Type B pancreatic cell (in vitro differentiated cells): Measurements from ENCODE around the gene ATP6V0E1. TPM values are rescaled to one million over a fixed set of nuclear protein-coding genes. Genes with fewer than 3 reads are reported as not detected.

Experiments used
- DNase-seq: peaks from one replicate; pipeline ENCODE4 v3.0.0; 2021; ENCODE audit warnings: mixed read lengths; ENCODE audit not compliant: unreplicated experiment; ENCODE audit errors: extremely low spot score
- H3K27ac Mint-ChIP-seq: 2 replicates; pipeline ENCODE4 v1.8.0; 2021; ENCODE audit warnings: mild to moderate bottlenecking, mixed read lengths
- H3K27me3 Mint-ChIP-seq: 2 replicates; pipeline ENCODE4 v1.8.0; 2021; ENCODE audit warnings: mixed read lengths
- H3K36me3 Mint-ChIP-seq: 2 replicates; pipeline ENCODE4 v1.8.0; 2021; ENCODE audit warnings: mixed read lengths
- H3K4me1 Mint-ChIP-seq: one replicate; pipeline ENCODE4 v1.8.0; 2021; ENCODE audit warnings: mixed read lengths; ENCODE audit not compliant: unreplicated experiment
- H3K4me3 Mint-ChIP-seq: 2 replicates; pipeline ENCODE4 v1.8.0; 2021; ENCODE audit warnings: mild to moderate bottlenecking, mixed read lengths
- H3K9me3 Mint-ChIP-seq: 2 replicates; pipeline ENCODE4 v1.8.0; 2021; ENCODE audit warnings: mixed read lengths
- long read RNA-seq: library from polyadenylated mRNA; unstranded; transcript quantifications from one replicate; pipeline ENCODE4 v2.0.0, GENCODE V29; 2020
- total RNA-seq: library from RNA; stranded (reverse); gene quantifications from 2 replicates; pipeline ENCODE4 v1.2.1, GENCODE V29; 2021; ENCODE audit warnings: low replicate concordance
- TF ChIP-seq, protein P1 (sequence below): fragments of 200-600 bp; sonication (generic); conservative IDR thresholded peaks from 2 replicates; pipeline ENCODE4 v1.5.0; 2021; ENCODE audit warnings: antibody characterized with exemption, mild to moderate bottlenecking

The ATP6V0E1 gene
- total RNA-seq, result 141 and 227 TPM in 2 replicates
- long read RNA-seq, transcript ATP6V0E1-203 (4 exons, 1,433 nt), result major isoform, 213 of 226 reads
- long read RNA-seq, partial matches to known transcripts, result 1 of 226 reads
- long read RNA-seq, other reads (novel, unspliced or antisense), result 12 of 226 reads

DNA sequence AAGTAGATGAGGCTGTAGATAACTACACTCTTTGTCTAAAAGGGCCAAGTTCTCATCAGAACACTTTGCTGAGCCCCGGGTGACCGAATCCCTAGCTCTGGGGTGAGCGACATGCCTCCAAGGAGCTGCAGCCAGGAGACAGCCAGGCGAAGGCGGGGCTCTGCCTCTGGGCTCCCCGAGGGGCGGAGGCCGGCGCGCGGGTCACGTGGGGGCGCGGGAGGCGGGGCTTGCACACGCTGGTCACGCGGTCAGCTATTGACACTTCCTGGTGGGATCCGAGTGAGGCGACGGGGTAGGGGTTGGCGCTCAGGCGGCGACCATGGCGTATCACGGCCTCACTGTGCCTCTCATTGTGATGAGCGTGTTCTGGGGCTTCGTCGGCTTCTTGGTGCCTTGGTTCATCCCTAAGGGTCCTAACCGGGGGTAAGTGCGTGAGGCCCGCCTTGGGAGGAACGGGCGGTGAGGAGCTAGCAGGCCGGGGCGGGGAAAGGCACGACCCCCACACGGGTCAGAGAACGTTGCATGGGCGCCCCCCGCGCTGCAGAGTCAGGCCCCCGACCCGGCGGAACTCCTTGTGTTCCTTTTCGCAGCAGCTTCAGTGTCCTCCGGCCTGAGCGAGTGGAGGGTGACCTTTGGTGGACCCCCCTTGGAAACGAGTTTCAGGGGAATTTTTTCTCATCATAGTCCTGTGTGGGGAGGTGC, at the start of gene ATP6V0E1:
Gene ATP6V0E1 (plus strand): TSS at position 230 of the 702 bp plus-strand sequence. CDS start 90 bp downstream, at position 320.
- peaks cover 13% of the 10 kb centered on the region for H3K36me3 Mint-ChIP-seq
- H3K9me3 Mint-ChIP-seq, result no peaks in the 10 kb centered on the region
- H3K4me3 Mint-ChIP-seq, result peak within 1 kb of the TSS; percentile 98
- H3K4me1 Mint-ChIP-seq, result peaks cover 10% of the 10 kb centered on the region
- TF ChIP-seq, protein P1, sequence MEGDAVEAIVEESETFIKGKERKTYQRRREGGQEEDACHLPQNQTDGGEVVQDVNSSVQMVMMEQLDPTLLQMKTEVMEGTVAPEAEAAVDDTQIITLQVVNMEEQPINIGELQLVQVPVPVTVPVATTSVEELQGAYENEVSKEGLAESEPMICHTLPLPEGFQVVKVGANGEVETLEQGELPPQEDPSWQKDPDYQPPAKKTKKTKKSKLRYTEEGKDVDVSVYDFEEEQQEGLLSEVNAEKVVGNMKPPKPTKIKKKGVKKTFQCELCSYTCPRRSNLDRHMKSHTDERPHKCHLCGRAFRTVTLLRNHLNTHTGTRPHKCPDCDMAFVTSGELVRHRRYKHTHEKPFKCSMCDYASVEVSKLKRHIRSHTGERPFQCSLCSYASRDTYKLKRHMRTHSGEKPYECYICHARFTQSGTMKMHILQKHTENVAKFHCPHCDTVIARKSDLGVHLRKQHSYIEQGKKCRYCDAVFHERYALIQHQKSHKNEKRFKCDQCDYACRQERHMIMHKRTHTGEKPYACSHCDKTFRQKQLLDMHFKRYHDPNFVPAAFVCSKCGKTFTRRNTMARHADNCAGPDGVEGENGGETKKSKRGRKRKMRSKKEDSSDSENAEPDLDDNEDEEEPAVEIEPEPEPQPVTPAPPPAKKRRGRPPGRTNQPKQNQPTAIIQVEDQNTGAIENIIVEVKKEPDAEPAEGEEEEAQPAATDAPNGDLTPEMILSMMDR, result no peak
- peak within 1 kb of the TSS; percentile 99 for H3K27ac Mint-ChIP-seq
- peaks cover 3% of the 10 kb centered on the region for H3K27me3 Mint-ChIP-seq
- peak; percentile 97 for DNase-seq

DNA sequence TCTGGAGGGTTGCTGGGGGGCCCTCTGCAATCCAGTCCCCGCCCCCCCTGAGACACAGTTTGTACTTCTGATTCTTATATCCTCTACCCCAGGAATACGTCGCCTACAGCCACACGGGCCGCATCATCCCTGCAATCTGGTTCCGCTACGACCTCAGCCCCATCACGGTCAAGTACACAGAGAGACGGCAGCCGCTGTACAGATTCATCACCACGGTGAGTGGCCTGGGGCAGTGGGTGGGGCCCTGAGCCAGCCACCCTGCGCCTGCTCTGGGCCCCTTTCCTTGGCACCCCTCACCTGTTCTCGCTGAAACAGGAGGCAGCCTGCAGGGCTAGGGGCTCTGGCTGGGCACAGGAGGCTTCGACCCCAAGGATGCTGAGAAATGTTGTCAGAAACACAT, 48.5 kb upstream of the ATP6V0E1 start:
- DNase-seq, result no peak
- Mint-ChIP-seq H3K36me3 (peaks cover 18% of the 10 kb centered on the region), H3K27me3 (no peaks in the 10 kb centered on the region), H3K9me3 (no peaks in the 10 kb centered on the region), H3K27ac (no peak overlapping the region), H3K4me3 (no peak overlapping the region), H3K4me1 (peaks cover 18% of the 10 kb centered on the region)
- TF ChIP-seq, protein P1, result no peak

DNA sequence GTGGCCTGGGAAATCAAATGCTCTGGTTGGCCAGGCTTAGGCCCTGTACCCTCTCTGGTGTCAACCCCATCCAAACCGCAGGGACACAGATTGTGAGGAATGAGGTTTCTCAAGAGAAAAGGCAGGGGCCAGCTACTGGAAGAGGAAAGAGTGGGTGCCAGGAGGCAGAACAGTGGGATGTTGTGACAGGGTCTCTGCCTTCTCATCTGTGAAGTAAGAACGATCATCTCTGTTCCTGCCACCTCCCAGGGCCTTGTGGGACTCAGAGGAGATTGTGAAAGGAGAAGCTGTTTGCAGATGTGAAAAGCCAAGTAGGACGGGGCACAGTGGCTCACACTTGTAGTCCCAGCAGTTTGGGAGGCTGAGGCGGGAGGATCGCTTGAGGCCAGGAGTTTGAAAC, 47.2 kb upstream of the ATP6V0E1 start:
- no peaks in the 10 kb centered on the region for H3K27me3 Mint-ChIP-seq
- H3K36me3 Mint-ChIP-seq, result peaks cover 18% of the 10 kb centered on the region
- no peak for DNase-seq
- peaks cover 17% of the 10 kb centered on the region for H3K4me1 Mint-ChIP-seq
- TF ChIP-seq, protein P1, result no peak
- no peak overlapping the region for H3K27ac Mint-ChIP-seq
- H3K9me3 Mint-ChIP-seq, result no peaks in the 10 kb centered on the region
- H3K4me3 Mint-ChIP-seq, result no peak overlapping the region

DNA sequence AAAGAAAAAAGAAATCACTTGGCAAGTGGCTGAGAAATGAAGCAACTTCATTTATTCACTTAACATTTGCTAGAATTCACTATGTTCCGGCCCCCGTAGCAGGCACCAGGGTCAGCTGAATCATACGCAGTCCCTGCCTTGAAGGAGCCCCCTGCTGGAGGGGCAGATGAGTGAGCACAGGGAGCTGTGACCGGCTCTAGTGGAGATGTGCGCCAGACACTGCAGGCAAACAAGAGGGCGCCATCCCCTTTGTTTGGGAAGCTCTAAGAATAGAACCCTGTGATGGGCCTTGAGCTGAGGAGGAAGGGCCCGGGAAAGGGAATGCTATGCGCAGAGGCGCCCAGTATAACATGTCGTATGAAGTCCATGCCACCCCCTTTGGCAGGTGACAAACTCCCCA, 44.5 kb upstream of the ATP6V0E1 start:
- H3K4me1 Mint-ChIP-seq, result peaks cover 32% of the 10 kb centered on the region
- H3K27ac Mint-ChIP-seq, result peak overlapping the region; percentile 63
- H3K36me3 Mint-ChIP-seq, result peaks cover 14% of the 10 kb centered on the region
- no peaks in the 10 kb centered on the region for H3K27me3 Mint-ChIP-seq
- DNase-seq, result no peak
- TF ChIP-seq, protein P1, result peak; percentile 46
- H3K9me3 Mint-ChIP-seq, result no peaks in the 10 kb centered on the region
- H3K4me3 Mint-ChIP-seq, result no peak overlapping the region

DNA sequence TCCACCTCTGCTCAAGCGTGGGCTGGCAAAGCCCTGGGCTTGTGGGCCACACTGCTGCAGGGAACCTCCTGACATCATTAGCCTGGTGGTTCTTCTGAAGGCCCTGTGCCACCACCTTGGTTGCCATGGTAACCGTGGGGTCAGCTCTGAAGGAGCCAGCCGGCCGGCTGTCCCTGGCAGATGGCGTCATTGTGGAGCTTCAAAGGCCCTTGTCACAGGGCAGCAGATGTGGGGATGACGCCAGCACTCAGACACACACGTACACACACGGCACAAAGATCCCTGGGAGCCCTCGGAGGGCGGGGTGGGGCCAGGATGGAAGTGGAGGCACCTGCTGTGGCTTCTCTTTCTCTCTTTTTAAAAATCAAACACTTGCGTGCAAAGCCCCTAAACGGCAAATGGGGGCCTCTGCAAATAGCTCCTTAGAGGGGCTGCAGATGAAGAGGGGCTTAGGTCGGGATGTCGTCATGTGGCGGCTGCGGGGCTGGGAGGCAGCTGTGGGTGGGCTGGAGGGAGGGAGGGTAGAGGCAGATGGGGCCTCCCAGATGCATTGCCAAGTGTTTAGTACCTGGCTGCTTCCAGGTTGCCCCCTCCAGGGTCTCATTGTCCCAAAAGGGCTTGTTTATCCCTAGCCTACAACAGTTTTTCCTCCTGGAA, 43.8 kb upstream of the ATP6V0E1 start:
- TF ChIP-seq, protein P1, result no peak
- DNase-seq, result no peak
- no peaks in the 10 kb centered on the region for H3K9me3 Mint-ChIP-seq
- H3K4me3 Mint-ChIP-seq, result no peak overlapping the region
- peaks cover 34% of the 10 kb centered on the region for H3K4me1 Mint-ChIP-seq
- no peaks in the 10 kb centered on the region for H3K27me3 Mint-ChIP-seq
- peaks cover 14% of the 10 kb centered on the region for H3K36me3 Mint-ChIP-seq
- H3K27ac Mint-ChIP-seq, result peak overlapping the region; percentile 63
